ENCODE data around the gene KIF25.

Gene KIF25

DNA sequence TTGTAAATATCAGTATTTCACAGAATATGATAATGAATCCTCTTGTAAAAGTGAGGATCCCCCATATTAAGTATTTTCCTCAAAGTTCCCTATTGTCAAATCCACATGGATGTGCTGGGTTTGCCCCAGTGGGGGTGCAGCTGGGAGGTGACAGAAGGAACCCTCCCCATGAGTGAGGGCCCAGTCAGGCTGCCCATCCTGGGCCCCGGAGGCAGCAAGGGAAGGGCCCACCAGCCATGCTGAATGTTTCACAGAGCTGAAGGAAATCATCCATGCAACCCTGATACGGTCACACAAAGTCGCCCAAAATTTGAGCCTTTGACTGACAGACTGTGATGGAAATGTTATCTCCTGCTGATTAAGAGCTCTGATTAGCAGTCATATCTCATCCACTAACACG, 41.8 kb downstream of the KIF25 start:
- DNase-seq = no peak

DNA sequence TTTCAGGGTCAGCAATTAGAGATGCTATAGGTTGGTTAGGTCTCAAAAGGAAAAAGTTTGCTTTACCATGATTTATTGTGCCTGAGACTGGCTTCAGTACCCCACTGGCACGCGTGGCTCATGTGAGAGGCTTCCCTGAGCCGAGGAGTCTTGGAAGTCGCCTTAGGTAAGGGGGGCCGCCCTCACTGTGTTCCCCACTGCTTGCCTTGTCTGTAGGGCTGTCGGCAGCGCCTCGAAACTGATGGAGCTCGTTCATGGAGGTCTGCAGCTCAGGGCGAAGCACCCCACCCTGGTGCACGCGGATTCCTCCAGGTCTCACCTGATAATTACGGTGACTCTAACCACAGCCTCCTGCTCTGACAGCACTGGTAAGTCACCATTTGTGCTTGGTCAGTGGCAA, 42.4 kb downstream of the KIF25 start:
- no peak for DNase-seq

DNA sequence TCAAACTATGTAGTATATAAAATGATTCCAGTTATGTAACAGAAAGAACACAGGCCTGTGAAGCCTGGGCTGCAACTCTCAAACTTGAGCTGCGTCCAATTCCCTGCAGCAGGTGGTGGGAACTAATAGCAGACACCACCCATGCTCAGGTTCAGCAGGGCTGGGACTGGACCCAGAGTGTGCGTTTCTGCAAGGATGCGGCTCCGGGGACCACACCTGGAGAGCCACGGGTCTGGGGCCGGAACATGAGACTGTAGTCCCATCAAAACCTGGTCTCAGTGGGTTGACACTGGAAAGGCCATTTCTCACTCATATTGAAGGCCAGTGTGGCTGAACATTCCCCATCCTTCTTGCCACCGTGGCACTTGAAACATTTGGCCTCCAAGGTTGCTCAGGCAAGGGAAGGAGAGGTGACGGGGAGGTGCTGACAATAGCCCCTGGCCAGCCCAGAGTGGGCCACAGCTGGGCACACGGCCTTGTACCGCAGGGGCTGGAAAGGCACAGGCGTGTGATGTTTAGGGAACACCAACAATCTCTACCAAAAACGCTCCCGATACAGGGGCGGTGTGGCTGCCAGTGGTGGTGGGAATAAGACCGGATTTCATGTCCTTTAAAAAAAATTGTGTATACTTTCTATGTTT, 43.5 kb downstream of the KIF25 start:
- DNase-seq = no peak

DNA sequence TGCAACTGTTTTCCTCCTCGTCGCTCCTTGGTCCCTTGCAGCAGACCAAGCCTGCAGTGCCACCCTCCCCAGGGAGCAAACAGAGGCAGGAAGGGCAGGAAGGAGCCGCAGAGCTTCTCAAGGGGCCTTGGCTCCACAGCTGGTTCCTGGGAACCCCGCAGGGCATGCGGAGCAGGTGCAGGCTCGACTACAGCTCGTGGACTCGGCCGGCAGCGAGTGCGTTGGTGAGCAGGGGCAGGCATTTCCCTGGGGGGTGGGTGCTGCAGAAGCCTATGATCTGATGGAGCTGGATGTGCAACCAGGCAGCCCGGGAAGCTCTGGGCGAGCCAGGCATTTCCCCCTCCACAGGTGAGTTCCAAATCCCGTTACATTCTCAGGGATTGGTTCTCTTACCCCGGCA, 44.5 kb downstream of the KIF25 start:
- DNase-seq = no peak

DNA sequence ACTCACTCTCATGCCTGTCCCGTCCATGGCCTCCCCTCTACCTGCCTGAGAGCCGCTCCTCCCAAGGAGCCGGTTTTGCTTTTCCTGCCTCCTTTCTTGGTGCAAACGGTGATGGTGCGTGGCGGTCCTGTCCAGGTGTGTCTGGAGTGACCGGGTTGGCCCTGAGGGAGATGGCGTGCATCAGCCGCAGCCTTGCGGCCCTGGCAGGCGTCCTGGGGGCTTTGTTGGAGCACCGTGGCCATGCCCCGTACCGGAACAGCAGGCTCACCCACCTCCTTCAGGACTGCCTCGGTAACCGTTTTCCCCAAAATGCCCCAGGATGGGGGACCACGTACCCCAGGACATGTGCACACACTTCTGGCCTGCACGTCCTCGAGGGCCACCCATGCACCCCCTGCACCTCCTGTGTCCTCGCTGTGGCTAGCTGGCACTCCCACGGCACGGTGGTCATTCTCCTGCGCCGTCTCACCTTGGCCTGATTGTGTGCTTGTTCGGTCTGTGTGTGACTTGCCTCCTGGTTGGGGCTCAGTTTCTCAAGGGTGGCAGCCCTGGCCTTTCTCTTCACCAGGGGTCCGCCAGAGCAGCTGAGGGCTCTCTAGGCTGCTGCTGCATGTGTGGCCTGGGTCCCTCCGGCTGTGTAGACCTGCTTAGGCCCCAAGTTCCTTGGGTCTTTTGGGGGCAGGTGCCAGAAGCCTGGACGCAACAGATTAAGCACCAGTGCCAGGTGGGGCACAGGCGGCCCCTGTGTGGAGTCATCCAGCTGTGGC, 45.1 kb downstream of the KIF25 start:
- no peak for DNase-seq

DNA sequence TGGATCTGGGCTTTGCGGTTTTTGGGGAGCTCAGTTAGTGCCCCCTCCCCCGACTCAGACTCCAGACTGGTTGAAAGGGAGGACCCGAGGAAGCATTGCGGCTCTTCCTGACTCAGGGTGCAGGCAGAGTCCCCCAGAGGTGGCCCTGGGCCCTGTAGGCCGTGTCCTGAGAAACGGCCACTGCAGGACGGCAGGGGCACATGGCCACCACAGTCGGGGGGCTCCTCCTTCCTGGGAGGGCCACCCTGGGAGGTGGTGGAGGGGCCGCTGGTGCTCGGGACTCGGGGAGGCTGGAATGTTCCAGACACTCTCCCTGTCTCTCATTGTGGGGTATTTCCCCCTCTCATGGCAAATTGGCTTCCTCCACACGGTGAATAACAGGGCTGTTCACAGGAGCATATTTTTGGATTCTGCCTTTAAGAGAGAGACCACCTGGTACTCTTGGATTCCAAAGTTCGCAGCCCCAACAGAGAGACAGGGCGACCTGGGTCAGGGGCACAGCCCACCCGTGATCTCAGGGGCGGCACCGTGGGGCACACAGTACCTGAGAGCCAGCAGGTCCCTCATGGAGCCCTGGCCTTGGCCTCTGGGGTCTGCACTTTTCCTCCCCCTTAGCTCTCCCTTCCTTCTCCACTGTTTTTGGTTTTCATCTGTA, 45.8 kb downstream of the KIF25 start:
- no peak for DNase-seq

DNA sequence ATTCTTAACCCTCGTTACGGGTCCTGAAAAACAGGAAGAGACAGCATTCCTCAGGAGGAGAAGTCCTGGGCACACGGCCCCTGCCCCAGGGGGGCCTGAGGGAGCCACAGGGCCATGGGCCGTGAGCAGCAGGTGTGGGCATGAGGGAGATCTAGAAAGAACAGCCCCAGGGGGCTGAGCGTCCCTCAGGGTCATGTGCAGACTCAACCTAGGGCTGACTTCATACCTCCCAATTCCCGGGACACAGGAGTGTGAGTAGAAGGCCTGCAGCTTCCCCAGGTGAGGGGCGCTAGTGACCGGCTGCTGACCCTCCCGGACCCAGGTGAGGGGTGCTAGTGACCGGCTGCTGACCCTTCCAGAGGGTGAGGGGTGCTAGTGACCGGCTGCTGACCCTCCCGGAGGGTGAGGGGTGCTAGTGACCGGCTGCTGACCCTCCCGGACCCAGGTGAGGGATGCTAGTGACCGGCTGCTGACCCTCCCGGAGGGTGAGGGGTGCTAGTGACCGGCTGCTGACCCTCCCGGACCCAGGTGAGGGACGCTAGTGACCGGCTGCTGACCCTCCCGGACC, 46.5 kb downstream of the KIF25 start:
- DNase-seq = no peak

DNA sequence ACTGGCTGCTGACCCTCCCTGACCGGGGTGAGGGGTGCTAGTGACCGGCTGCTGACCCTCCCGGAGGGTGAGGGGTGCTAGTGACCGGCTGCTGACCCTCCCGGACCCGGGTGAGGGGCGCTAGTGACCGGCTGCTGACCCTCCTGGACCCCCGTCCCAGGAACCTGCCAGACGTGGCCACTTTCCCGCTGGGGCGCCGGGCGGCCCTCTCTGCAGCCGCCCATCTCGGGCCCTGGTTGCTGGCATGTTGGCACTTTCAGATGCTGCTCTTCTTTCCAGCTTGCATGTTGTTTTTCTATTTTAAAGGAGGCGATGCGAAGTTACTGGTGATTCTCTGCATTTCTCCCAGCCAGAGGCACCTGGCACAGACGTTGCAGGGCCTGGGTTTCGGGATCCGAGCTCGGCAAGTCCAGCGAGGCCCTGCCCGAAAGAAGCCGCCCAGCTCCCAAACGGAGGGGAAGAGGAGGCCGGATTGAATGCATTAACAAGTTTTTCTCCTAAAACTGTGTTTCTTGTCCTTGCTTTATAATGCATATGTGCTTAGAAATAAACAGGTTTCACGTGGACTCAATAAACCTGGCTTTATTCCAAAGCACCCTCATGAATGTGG, 47.2 kb downstream of the KIF25 start:
- no peak for DNase-seq

DNA sequence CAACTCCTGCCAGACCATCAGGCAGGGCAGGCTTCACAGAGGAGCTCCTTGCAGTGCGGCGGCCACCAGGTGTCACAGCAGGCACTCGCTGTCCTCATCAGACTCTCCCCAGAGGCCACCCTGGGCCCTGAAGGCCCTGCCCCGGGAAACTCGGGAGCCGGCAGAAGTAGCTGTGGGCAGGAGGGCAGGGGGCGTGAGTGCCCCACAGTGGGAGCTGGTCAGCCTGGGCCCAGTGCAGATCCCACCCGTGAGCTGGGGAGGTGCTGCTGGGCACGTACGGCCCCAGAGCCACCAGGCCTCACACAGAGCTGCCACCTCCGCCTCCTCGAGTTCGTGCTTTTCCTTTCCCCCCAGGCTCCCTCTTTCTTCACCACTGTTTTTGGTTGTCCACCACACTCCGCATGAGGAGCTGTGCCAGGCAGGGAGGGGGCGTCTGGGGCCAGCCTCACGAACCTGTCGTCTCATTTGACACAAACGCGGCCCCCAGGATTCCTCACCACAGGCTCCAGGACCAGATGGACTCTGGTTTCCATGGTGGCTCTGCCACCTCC, 47.7 kb downstream of the KIF25 start:
- DNase-seq = no peak

DNA sequence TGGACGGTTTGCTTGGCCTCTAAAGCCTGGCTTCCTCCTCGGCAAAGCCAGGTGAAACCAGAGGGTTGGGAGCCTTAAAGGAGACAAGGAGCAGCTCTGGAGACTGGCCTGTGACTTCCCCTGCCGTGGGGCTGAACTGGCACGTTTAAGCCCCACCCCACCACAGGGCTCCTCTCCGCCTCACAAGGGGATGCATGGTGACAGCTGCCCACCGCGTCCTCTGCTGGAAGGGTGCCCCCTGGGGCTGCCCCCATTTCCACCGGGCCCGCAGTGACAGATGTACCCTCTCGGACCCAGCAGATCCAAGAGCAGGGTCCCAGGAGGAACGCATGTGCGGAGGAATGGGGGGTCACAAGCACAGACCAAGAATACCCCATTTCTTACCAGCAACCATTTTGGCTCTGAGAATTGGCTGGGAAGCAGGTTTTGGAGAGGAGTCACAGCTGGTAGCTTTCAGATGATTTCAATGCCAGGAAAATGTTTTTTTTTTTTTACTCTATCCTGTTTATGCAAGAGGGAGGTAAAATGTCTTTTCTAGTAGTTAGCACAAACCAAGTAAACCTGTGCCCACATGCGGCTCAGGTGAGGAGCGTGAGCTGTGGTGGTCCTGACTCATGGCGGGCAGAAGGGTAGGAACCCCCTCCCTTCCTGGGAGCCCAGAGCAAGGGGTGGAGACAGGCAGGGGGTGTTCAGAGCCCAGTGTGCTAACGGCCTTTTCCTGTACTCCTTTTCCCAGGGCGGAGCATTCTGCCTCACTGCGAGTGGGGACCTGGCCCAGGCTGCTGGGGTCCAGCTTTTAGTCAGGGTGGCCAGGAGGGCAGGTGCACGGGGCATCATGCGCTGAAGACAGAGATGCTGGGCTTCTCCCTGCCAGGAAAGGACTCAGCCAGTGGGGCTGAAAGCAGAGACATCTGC, 48.5 kb downstream of the KIF25 start:
- no peak for DNase-seq

DNA sequence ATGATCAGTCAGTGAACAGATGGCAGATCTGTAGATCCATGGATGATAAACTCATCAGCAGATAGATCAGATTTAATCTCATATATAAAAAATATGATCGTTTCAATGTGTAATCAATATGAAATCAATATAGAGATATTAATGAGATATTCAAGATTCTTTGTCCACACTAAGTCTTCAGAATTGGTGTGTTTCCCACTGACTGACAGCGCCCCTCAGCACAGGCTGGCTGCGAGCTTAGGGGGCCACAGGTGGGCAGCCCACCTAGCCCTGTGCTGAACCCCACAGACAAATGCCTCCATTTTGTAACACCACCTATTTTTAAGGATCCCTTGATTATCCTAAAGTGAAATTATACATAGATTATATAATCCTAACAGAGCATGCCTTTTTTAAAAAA, 49.2 kb downstream of the KIF25 start:
- DNase-seq = no peak

DNA sequence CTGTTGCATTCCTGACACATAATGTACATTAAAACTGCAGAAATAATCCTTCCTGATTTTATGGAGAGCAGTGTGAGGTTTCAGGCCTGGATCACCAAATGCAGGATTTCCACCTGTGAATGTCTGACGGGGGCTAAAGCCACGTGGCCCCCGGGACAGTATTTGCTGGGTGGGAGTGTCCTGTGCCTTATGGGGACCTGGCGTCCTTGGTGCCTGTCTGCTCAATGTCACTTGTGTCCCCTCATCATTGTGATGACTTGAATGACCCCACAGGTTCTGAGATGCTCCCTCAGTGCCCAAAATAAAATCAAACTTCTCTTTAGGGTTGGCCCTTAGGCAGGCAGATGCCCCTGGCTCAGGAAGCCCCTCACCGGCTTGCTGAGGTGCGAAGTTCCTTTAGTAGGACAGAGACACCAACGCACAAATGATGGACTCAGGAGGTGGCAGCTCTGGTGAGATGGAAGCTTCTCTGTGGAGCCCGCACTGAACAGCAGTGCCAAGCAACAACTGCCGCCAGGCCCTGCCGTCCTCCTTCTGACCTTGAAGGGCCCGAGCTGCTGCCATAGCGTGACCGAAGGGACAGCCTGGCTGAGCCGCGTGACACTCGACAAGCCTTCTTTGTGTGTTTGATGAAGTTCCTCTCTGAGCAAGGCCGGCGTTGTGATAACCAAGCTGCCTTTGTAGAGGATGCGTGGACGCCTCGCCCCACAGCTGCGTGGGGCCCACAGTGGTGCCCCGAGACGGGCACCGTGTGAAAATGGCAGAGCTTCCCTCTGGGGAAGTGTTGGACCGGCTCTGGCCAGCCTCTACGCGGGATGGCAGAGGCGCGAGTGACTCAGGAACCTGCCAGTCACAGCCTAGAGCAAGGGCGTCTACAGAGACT, 50.6 kb downstream of the KIF25 start:
- no peak for DNase-seq

DNA sequence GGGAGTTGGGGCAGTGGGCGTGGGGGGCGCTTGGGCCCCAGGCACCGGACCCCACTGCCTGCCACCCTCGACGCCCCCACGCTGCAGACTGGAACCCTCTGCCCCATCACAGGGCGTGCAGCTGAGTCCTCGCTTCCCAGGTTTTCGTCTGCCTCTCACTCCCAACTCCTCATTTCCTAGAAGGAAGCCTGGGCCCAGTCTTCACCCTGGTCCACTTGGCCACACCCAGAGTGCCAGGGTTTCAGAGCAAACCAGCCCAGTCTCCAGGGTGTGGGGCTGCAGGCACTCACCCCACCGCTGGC, 51.2 kb downstream of the KIF25 start:
- DNase-seq = no peak

DNA sequence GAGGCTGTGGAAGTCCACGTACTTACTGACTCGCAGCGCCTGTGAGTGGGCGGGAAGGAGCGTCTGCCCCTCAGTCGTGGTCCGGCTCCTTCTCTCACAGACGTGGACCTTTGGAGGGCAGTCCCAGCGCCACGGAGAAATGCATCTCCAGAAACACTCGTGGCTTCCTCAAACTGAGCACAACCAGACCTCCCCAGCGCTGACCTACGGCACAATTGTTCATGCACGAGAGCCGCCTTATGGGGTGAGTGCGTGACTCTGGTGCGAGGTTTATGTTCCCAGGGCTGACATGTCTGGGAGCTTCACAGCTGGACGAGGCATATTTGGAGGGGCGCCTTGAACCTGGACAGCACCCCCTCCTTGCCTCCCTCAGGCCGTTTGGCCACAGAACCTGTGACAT, 51.8 kb downstream of the KIF25 start:
- DNase-seq = no peak

DNA sequence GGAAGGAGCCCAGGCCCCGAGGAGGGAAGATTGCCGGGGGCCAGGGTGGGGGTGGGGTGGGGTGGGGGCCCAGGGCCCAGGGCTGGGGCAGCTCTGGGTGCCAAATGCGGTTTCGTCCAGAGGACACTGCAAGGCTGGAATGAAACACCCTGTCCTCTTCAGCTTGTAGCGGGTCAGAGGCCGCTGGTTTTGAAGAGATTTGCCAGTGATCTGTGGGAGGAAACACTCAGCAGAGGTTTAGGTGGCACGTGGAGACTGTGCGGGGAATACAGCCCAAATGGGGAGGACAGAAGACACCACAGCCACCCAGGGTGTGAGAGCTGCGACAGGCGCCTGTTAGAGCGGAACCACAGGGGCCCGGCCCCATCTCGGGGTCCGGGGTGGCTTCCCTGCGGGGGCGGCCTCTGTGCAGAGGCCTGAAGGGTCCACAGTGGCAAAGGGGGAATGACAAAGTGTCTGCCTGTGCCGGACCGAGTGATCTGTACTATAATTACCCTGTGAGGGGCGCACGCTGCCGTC, 52.3 kb downstream of the KIF25 start:
- no peak for DNase-seq

DNA sequence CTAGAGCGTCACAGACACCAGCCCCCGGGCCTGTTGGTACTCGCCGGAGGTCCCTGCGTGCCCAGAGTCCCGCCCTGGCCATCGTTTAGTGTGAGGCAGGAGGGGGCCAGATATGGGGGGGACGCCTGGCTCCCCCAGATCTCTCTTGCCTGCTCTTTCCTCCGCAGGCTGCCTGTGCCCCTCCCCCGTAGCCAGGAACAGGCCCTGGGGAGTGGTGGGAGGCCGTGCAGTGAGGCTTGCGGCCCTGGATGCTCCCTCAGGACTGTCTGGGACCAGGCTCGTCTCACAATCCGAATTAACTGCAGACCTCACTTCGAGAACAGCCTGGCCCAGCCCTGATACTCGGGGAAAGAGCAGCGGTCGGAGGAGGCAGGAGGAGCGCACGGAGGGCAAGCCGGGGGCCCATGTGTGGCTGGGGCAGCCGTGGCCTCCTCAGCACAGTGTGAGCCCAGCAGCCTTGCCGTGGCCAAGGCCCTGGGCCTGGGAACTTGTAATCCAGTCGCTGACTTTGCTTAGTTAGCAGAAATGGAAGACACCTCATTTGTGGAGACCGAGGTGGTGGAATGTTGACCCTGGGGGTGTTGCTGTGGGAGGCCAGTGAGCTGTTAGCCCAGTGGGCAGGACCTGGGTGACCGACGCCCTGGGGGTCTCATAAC, 52.9 kb downstream of the KIF25 start:
- DNase-seq = no peak

DNA sequence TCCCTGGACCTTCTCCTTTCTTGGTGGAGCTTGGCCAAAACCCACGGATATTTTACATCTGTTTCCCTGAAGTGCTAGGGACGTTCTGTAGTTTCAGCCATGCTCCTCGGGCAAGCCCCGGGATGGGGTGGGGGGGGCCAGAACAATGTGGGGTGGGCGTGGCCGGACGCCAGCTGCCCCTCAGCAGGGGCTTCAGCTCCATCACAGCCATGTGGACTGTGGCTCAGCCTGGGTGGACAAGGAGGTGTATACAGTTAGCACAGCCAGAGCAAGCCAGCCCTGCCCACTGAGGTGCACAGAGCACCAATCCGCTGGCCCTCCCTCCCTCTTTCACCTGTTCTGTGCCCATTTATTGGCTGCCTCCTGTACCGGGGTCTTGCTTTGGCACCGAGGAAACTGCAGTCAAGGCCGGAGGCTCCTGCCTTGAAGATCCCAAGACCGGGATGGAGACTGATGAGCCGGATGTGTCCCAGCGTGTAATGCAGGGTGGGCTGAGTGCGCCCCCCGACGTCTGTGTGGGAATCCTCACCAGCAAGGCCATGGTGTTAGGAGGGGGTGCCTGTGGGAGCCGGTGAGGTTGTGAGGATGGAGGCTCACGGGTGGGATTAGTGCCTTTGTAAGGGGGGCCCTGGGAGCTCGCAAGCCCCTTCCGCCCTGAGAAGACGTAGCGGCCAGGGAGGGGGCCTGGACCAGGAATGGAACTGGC, 53.6 kb downstream of the KIF25 start:
- no peak for DNase-seq

DNA sequence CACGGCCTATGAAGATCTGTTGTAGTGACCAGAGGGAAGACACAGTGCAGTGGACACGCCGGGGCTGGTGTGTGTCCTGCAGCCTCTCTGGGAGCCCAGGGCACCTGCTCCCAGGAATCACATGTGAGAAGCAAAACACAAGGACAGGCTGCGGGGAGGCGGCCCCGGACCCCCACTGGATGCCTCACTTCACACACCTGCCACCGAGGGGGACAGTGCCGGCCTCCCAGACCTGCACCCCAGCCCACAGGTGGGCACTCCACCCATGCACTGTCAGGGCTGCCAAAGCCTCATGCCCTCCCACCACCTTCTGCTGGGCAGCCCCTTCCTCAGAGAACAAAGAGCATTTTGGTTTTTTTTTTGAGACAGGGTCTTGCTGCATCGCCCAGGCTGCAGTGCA, 54.2 kb downstream of the KIF25 start:
- no peak for DNase-seq

DNA sequence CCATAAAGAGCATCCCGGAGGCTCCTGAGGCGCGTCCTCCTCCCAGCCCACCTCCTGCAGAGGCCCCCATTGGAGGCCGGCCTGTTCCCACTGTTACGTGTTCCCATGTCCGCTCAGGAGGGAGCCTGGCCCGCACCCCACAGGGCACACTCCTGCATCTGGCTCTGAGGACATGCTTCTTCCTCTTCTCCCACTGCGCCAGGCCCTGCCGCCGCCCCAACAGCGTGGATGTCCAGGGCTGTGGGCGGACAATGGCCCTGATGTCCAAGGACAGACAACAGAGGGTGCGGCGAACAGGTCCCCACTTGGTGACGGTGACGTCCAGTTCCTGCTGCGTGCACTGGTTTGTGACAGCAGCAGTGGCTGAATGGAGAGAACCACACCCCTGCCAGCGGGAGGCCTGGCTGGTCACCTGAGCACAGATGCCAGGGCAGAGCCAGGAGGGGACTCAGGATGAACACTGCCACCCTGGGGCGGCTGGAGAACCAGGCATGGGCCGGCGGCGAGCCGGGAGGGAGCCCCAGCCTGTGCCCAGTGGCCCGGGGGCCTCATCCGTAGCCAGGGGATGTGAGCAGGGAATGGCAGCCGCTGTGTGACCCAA, 54.9 kb downstream of the KIF25 start:
- DNase-seq = no peak
